ENCODE measurements around the gene GPSM3. TPM values are rescaled to one million over a fixed set of nuclear protein-coding genes. Genes with fewer than 3 reads are reported as not detected.

GPSM3 gene
- total and polyA plus RNA-seq, 7 donors = 1.5 to 5.1 (median 2.7) TPM

Other genes starting within 250 kb of the GPSM3 start
- 1 to 10 TPM; 2.5 to 5.8 (median 3.4) TPM for gene CFB, start 246.5 kb downstream of the GPSM3 start, total RNA-seq
- 1 to 10 TPM; 1.6 to 2.3 (median 1.8) TPM for gene CFB, start 246.5 kb downstream of the GPSM3 start, polyA plus RNA-seq
- 10 to 100 TPM; 47.2 to 52.3 (median 48.7) TPM for gene NELFE, start 233.7 kb downstream of the GPSM3 start, total RNA-seq
- 10 to 100 TPM; 44.3 to 86.9 (median 85.4) TPM for gene NELFE, start 233.7 kb downstream of the GPSM3 start, polyA plus RNA-seq
- 10 to 100 TPM; 27.9 to 31.0 (median 29.2) TPM for gene SKIC2, start 233.5 kb downstream of the GPSM3 start, total RNA-seq
- 10 to 100 TPM; 26.9 to 36.6 (median 31.8) TPM for gene SKIC2, start 233.5 kb downstream of the GPSM3 start, polyA plus RNA-seq
- gene DXO, start 220.5 kb downstream of the GPSM3 start, total RNA-seq = 10 to 100 TPM in 2 of 4 donors, 1 to 10 TPM in 2; 7.4 to 12.9 (median 9.9) TPM
- gene DXO, start 220.5 kb downstream of the GPSM3 start, polyA plus RNA-seq = 10 to 100 TPM in 1 of 3 donors, 1 to 10 TPM in 2; 8.0 to 20.6 (median 9.2) TPM
- gene C4A, start 210.6 kb downstream of the GPSM3 start, total RNA-seq = 10 to 100 TPM in 3 of 4 donors, 1 to 10 TPM in 1; 5.6 to 13.2 (median 10.9) TPM
- 1 to 10 TPM; 3.0 to 3.2 (median 3.1) TPM for gene C4A, start 210.6 kb downstream of the GPSM3 start, polyA plus RNA-seq
- gene C4B, start 177.8 kb downstream of the GPSM3 start, total RNA-seq = 10 to 100 TPM in 1 of 4 donors, 1 to 10 TPM in 3; 5.6 to 12.6 (median 9.4) TPM
- 1 to 10 TPM; 2.6 to 3.3 (median 2.7) TPM for gene C4B, start 177.8 kb downstream of the GPSM3 start, polyA plus RNA-seq
- 1 to 10 TPM in 1 of 4 donors, under 1 TPM in 1, not detected in 2; 0.19 to 9.9 TPM for gene CYP21A2, start 154.2 kb downstream of the GPSM3 start, total RNA-seq
- under 1 TPM in 2 of 3 donors, not detected in 1; 0.05 to 0.10 TPM for gene CYP21A2, start 154.2 kb downstream of the GPSM3 start, polyA plus RNA-seq
- gene TNXB, start 83.3 kb downstream of the GPSM3 start, total RNA-seq = 10 to 100 TPM; 14.5 to 26.1 (median 23.9) TPM
- gene TNXB, start 83.3 kb downstream of the GPSM3 start, polyA plus RNA-seq = 10 to 100 TPM in 1 of 3 donors, 1 to 10 TPM in 2; 7.0 to 13.6 (median 9.1) TPM
- 10 to 100 TPM; 17.2 to 23.8 (median 19.9) TPM for gene ATF6B, start 64.4 kb downstream of the GPSM3 start, total RNA-seq
- 10 to 100 TPM; 13.0 to 35.2 (median 15.1) TPM for gene ATF6B, start 64.4 kb downstream of the GPSM3 start, polyA plus RNA-seq
- 1 to 10 TPM; 2.1 to 4.3 (median 4.1) TPM for gene FKBPL, start 62.4 kb downstream of the GPSM3 start, total RNA-seq
- 10 to 100 TPM in 1 of 3 donors, 1 to 10 TPM in 2; 8.2 to 12.2 (median 9.9) TPM for gene FKBPL, start 62.4 kb downstream of the GPSM3 start, polyA plus RNA-seq
- gene PRRT1, start 40.7 kb downstream of the GPSM3 start, total RNA-seq = under 1 TPM; 0.08 to 0.51 (median 0.16) TPM
- gene PRRT1, start 40.7 kb downstream of the GPSM3 start, polyA plus RNA-seq = under 1 TPM; 0.22 to 0.28 (median 0.26) TPM
- 10 to 100 TPM; 11.3 to 15.1 (median 14.0) TPM for gene PPT2, start 38.5 kb downstream of the GPSM3 start, total RNA-seq
- 10 to 100 TPM; 12.5 to 28.3 (median 18.0) TPM for gene PPT2, start 38.5 kb downstream of the GPSM3 start, polyA plus RNA-seq
- 1 to 10 TPM; 2.0 to 7.0 (median 3.7) TPM for gene EGFL8, start 28.0 kb downstream of the GPSM3 start, total RNA-seq
- gene EGFL8, start 28.0 kb downstream of the GPSM3 start, polyA plus RNA-seq = 1 to 10 TPM; 2.1 to 4.0 (median 3.6) TPM
- 10 to 100 TPM; 36.8 to 59.8 (median 47.7) TPM for gene AGPAT1, start 16.6 kb downstream of the GPSM3 start, total RNA-seq
- gene AGPAT1, start 16.6 kb downstream of the GPSM3 start, polyA plus RNA-seq = 10 to 100 TPM; 35.0 to 77.8 (median 38.0) TPM
- 10 to 100 TPM; 52.0 to 91.1 (median 57.0) TPM for gene RNF5, start 14.2 kb downstream of the GPSM3 start, total RNA-seq
- 100 to 1,000 TPM; 110 to 122 (median 113) TPM for gene RNF5, start 14.2 kb downstream of the GPSM3 start, polyA plus RNA-seq
- 1 to 10 TPM in 3 of 4 donors, under 1 TPM in 1; 0.85 to 2.0 (median 1.4) TPM for gene AGER, start 8.4 kb downstream of the GPSM3 start, total RNA-seq
- gene AGER, start 8.4 kb downstream of the GPSM3 start, polyA plus RNA-seq = 1 to 10 TPM in 1 of 3 donors, under 1 TPM in 2; 0.79 to 1.7 (median 0.91) TPM
- 10 to 100 TPM; 36.1 to 46.7 (median 37.5) TPM for gene PBX2, start 2.4 kb downstream of the GPSM3 start, total RNA-seq
- 10 to 100 TPM; 20.4 to 27.4 (median 22.1) TPM for gene PBX2, start 2.4 kb downstream of the GPSM3 start, polyA plus RNA-seq
- 10 to 100 TPM; 11.3 to 16.6 (median 13.7) TPM for gene NOTCH4, start 31.4 kb upstream of the GPSM3 start, total RNA-seq
- 10 to 100 TPM in 2 of 3 donors, 1 to 10 TPM in 1; 9.7 to 19.5 (median 10.4) TPM for gene NOTCH4, start 31.4 kb upstream of the GPSM3 start, polyA plus RNA-seq
- gene TSBP1, start 179.3 kb upstream of the GPSM3 start, total RNA-seq = not detected
- gene TSBP1, start 179.3 kb upstream of the GPSM3 start, polyA plus RNA-seq = not detected
- gene BTNL2, start 214.5 kb upstream of the GPSM3 start, total RNA-seq = not detected
- not detected for gene BTNL2, start 214.5 kb upstream of the GPSM3 start, polyA plus RNA-seq
- gene HLA-DRA, start 247.2 kb upstream of the GPSM3 start, total RNA-seq = 10 to 100 TPM; 19.9 to 90.0 (median 61.9) TPM
- 10 to 100 TPM; 32.0 to 43.0 (median 35.3) TPM for gene HLA-DRA, start 247.2 kb upstream of the GPSM3 start, polyA plus RNA-seq